Adrenal gland (tissue), 5 donors: Measurements from ENCODE around the gene RIPK3.

Experiments
- POLR2A ChIP-seq, 2 donors: fragments of 450-650 bp; IDR thresholded peaks; one replicate each; pipeline ENCODE4 v1.6.1; 2017; ENCODE audit warnings: antibody characterized with exemption in 2 of 2, mild to moderate bottlenecking in 2 of 2, moderate library complexity in 1 of 2
- TF ChIP-seq, protein P1 (sequence below), 6 experiments: fragments of 450-650 bp in 4 of 6; fragments of 200-600 bp in 2 of 6; sonication (generic) in 1 of 6; IDR thresholded peaks; 1 replicate in 5 of 6; 2 replicates in 1 of 6; pipeline versions ENCODE4 v1.5.1 to v1.8.0; 2016 to 2021; ENCODE audit warnings: antibody characterized with exemption in 6 of 6, mild to moderate bottlenecking in 2 of 6, moderate library complexity in 1 of 6
- donor health status: DM: no; HTN: no; CAD: no.

DNA sequence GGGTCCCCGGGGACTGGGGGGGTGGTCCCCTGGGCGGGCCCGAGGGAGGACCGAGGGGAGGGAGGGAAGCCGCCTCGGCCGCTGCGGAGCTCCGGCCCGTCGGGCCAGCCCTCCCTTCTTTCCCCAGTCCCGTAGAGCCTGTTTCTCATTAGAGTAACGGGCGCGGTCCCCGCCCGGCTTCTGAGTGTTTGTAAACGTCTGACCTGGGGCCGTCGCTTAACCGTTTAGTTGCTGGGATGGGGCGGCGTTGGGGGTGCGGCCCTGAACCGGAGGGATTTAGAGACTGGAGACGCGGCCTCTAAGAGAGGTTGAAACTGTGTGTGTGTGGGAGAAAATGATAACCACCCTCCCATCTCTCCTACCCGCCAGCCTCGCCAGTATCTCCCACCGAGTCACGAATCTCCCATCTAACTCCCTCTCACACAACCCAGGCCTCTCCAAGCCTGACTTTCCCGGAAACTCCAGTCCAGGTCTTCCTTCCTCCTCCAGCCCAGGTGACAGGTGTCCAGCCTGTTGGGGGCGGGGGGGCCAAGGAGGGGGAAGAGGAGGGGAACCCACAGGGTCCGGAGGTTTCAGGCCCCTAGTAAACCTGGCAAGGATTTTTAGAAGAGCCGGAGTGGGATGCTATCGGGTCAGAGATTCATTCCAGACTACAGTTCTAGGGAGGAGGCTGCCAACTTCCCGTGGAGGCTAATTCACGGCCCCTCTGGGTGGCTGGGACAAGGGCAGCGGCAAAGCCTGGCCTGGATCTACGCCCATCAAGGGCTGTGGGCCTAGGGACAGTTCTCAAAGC, 27.1 kb upstream of the RIPK3 start:
- TF ChIP-seq, protein P1, sequence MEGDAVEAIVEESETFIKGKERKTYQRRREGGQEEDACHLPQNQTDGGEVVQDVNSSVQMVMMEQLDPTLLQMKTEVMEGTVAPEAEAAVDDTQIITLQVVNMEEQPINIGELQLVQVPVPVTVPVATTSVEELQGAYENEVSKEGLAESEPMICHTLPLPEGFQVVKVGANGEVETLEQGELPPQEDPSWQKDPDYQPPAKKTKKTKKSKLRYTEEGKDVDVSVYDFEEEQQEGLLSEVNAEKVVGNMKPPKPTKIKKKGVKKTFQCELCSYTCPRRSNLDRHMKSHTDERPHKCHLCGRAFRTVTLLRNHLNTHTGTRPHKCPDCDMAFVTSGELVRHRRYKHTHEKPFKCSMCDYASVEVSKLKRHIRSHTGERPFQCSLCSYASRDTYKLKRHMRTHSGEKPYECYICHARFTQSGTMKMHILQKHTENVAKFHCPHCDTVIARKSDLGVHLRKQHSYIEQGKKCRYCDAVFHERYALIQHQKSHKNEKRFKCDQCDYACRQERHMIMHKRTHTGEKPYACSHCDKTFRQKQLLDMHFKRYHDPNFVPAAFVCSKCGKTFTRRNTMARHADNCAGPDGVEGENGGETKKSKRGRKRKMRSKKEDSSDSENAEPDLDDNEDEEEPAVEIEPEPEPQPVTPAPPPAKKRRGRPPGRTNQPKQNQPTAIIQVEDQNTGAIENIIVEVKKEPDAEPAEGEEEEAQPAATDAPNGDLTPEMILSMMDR (IDR thresholded peaks at IDR 0.05) = peak in 1 of 6 experiments; percentile 3
- peak in 1 of 2 donors; percentile 73 for TF ChIP-seq POLR2A (IDR thresholded peaks at IDR 0.05)
